ENCODE results near the gene NTPCR. TPM values are rescaled to one million over a fixed set of nuclear protein-coding genes. Genes with fewer than 3 reads are reported as not detected.
A peak's percentile ranks its signal among the peaks of the same experiment; 100 is the strongest.

The NTPCR gene
- total and polyA plus RNA-seq, 4 donors: 30.8 to 51.6 (median 39.4) TPM

- H3K4me3 ChIP-seq: no peak overlapping the region
- 54 to 68% methylated on average over 5 of the region's 5 CpGs for WGBS, 2 donors
- H3K27ac ChIP-seq (ENCODE audit: low read depth in 1 of 2, low read length in 1 of 2): no peak overlapping the region
- H3K27me3 ChIP-seq (ENCODE audit: control insufficient read depth in 3 of 3, insufficient read depth in 3 of 3, low read length in 2 of 3): no peaks in the 10 kb centered on the region
- DNase-seq: no peak
- TF ChIP-seq, protein P1, sequence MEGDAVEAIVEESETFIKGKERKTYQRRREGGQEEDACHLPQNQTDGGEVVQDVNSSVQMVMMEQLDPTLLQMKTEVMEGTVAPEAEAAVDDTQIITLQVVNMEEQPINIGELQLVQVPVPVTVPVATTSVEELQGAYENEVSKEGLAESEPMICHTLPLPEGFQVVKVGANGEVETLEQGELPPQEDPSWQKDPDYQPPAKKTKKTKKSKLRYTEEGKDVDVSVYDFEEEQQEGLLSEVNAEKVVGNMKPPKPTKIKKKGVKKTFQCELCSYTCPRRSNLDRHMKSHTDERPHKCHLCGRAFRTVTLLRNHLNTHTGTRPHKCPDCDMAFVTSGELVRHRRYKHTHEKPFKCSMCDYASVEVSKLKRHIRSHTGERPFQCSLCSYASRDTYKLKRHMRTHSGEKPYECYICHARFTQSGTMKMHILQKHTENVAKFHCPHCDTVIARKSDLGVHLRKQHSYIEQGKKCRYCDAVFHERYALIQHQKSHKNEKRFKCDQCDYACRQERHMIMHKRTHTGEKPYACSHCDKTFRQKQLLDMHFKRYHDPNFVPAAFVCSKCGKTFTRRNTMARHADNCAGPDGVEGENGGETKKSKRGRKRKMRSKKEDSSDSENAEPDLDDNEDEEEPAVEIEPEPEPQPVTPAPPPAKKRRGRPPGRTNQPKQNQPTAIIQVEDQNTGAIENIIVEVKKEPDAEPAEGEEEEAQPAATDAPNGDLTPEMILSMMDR (IDR thresholded peaks at IDR 0.05; ENCODE audit: control extremely low read depth, extremely low read depth): no peak
- peaks cover 0 to 4% (median 0%) of the 10 kb centered on the region in 5 donors for H3K4me1 ChIP-seq (ENCODE audit: control insufficient read depth in 5 of 5, insufficient read depth in 5 of 5, low read length in 5 of 5)
- no peak overlapping the region for H3K9ac ChIP-seq (ENCODE audit: insufficient read depth in 1 of 2, low read length in 2 of 2)
- ATAC-seq (ENCODE audit: insufficient read depth, low FRiP score): no peak
- H3K9me3 ChIP-seq (ENCODE audit: control insufficient read depth in 4 of 4, insufficient read depth in 3 of 4, low read length in 3 of 4): peaks cover 0 to 2% (median 0%) of the 10 kb centered on the region in 4 donors
- no peaks in the 10 kb centered on the region for H3K36me3 ChIP-seq (ENCODE audit: control insufficient read depth in 4 of 4, insufficient read depth in 4 of 4, low read length in 4 of 4)
Observed at GRCh38 chr1:232944347-232944746, 6.1 kb upstream of the NTPCR start.

DNA sequence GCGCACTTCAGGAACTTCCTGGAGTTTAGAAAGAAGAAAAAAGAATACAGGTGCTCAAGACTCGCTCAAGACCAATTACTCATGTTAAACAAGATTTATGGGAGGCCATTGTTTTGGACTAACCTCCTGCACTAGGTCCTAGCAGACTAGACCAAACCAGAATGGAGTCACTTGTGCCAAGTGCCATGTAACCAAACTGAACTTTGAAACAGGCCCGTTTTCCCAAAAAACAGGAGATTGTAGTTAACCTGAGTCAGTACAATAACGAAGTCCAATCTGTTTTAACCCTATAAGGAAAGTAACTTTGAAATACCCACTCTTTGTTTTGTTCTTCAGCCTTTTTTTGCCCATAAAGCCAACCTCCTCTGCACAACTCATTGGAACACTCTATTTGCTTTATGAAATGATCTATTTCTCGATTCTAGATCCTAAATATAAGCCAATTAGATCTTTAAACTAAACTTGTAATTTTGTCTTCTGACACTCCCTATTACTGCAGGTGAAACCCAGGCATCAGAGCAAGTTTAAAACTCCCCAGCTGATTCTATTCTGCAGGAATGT is 695 bp upstream of the NTPCR start:
- TF ChIP-seq, protein P1 (IDR thresholded peaks at IDR 0.05; ENCODE audit: control extremely low read depth, extremely low read depth): no peak
- no peak for DNase-seq
- H3K36me3 ChIP-seq (ENCODE audit: control insufficient read depth in 4 of 4, insufficient read depth in 4 of 4, low read length in 4 of 4): no peaks in the 10 kb centered on the region
- 92% methylated on average over 5 of the region's 5 CpGs for WGBS, 2 donors
- no peaks in the 10 kb centered on the region for H3K9me3 ChIP-seq (ENCODE audit: control insufficient read depth in 4 of 4, insufficient read depth in 3 of 4, low read length in 3 of 4)
- H3K4me1 ChIP-seq (ENCODE audit: control insufficient read depth in 5 of 5, insufficient read depth in 5 of 5, low read length in 5 of 5): peaks cover 0 to 9% (median 7%) of the 10 kb centered on the region in 5 donors
- H3K27ac ChIP-seq (ENCODE audit: low read depth in 1 of 2, low read length in 1 of 2): peak overlapping the region; percentile 90 to 94
- H3K9ac ChIP-seq (ENCODE audit: insufficient read depth in 1 of 2, low read length in 2 of 2): peak overlapping the region in 1 of 2 donors; percentile 89
- no peaks in the 10 kb centered on the region for H3K27me3 ChIP-seq (ENCODE audit: control insufficient read depth in 3 of 3, insufficient read depth in 3 of 3, low read length in 2 of 3)
- peak overlapping the region; percentile 68 for H3K4me3 ChIP-seq
- ATAC-seq (ENCODE audit: insufficient read depth, low FRiP score): no peak

GRCh38 chr1:232951180-232951579 is 769 bp downstream of the NTPCR start:
- DNase-seq: peak in 1 of 3 donors; percentile 29
- Histone ChIP-seq H3K9ac (ENCODE audit: insufficient read depth in 1 of 2, low read length in 2 of 2) (peak overlapping the region in 1 of 2 donors; percentile 78), H3K27me3 (ENCODE audit: control insufficient read depth in 3 of 3, insufficient read depth in 3 of 3, low read length in 2 of 3) (no peaks in the 10 kb centered on the region), H3K36me3 (ENCODE audit: control insufficient read depth in 4 of 4, insufficient read depth in 4 of 4, low read length in 4 of 4) (peaks cover 0 to 1% (median under 1%) of the 10 kb centered on the region in 4 donors), H3K4me3 (peak overlapping the region; percentile 83), H3K9me3 (ENCODE audit: control insufficient read depth in 4 of 4, insufficient read depth in 3 of 4, low read length in 3 of 4) (no peaks in the 10 kb centered on the region), H3K4me1 (ENCODE audit: control insufficient read depth in 5 of 5, insufficient read depth in 5 of 5, low read length in 5 of 5) (peaks cover 0 to 9% (median 7%) of the 10 kb centered on the region in 5 donors), H3K27ac (ENCODE audit: low read depth in 1 of 2, low read length in 1 of 2) (peak overlapping the region in 1 of 2 donors; percentile 49)
- WGBS, 2 donors: 19 to 24% methylated on average over 5 of the region's 5 CpGs
- TF ChIP-seq, protein P1 (IDR thresholded peaks at IDR 0.05; ENCODE audit: control extremely low read depth, extremely low read depth): no peak
- peak; percentile 12 for ATAC-seq (ENCODE audit: insufficient read depth, low FRiP score)

Data from lung (tissue), 12 donors.